GM12892 (cell line): ENCODE measurements around the gene RBMS2.

Experiments used
- POLR2A ChIP-seq: IDR thresholded peaks from 2 replicates; pipeline ENCODE4 v1.6.1; 2011; ENCODE audit warnings: low read depth, low read length, control low read depth
- POLR2AphosphoS5 ChIP-seq: IDR thresholded peaks from 2 replicates; pipeline ENCODE4 v1.6.1; 2011; ENCODE audit warnings: low read depth, low read length, control low read depth
- TAF1 ChIP-seq: IDR thresholded peaks from 2 replicates; pipeline ENCODE4 v1.6.1; 2011; ENCODE audit warnings: low read depth, mild to moderate bottlenecking, control low read depth, low read length, borderline replicate concordance

DNA sequence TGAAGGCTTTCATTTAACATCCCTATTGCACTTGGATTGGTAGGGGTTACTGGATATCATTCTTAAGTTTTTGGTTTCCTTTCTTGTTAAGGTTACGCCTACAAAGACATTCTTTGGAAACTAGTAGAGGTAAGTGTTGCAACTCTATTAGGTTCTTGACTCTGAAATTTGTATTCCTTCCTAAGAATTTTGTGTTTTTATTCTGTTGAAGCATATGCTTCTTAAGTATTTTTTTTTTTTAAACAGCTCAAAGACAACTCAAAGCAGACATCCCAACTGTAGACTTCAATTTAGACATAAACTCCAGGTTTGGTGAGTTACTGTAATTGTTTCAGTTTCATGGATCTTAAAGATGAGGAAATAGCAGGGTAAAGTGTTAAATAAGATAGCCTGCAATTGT, 1.1 kb upstream of the RBMS2 start:
- TF ChIP-seq POLR2A (no peak), POLR2AphosphoS5 (no peak), TAF1 (no peak)
